PC-9 (cell line): ENCODE measurements around the gene DSTYK. TPM values are rescaled to one million over a fixed set of nuclear protein-coding genes. Genes with fewer than 3 reads are reported as not detected.

Source experiments
- BruUV-seq: library from RNA; stranded (reverse); fragments of 400-500 nt; replicated peaks from 2 replicates; lab custom pipeline; 2021; lab: Mats Ljungman, UMichigan
- CTCF ChIA-PET: fragments of 300-600 bp; sonication (Branson Sonifier 250); formaldehyde crosslinking; loops from one replicate; lab custom pipeline; 2022; ENCODE audit warnings: antibody characterized with exemption; lab: Charles Lee
- POLR2A ChIA-PET: fragments of 300-600 bp; sonication (Branson Sonifier 250); formaldehyde crosslinking; loops from one replicate; lab custom pipeline; 2022; ENCODE audit warnings: antibody characterized with exemption; ENCODE audit not compliant: unreplicated experiment; lab: Charles Lee
- DNase-seq, 2 experiments: peaks; one replicate each; pipeline versions ENCODE4 v3.0.0 to v3.0.0-alpha.2; 2015 to 2022; ENCODE audit warnings: mixed read lengths in 1 of 2
- H2AFZ ChIP-seq: fragments of 200-600 bp; sonication (generic); 2 replicates; pipeline ENCODE4 v1.8.1; 2017; ENCODE audit warnings: antibody characterized with exemption
- H3F3A ChIP-seq: fragments of 200-600 bp; sonication (generic); 2 replicates; pipeline ENCODE4 v1.8.1; 2017; ENCODE audit warnings: antibody characterized with exemption, mild to moderate bottlenecking, low read depth; ENCODE audit not compliant: insufficient read depth
- H3K27ac ChIP-seq: fragments of 200-600 bp; sonication (generic); 2 replicates; pipeline ENCODE4 v1.6.1; 2016; ENCODE audit warnings: mixed run types
- H3K27me3 ChIP-seq: fragments of 200-600 bp; sonication (generic); 2 replicates; pipeline ENCODE4 v1.6.1; 2016; ENCODE audit warnings: low read depth, mixed run types; ENCODE audit not compliant: insufficient read depth
- H3K36me3 ChIP-seq: fragments of 200-600 bp; sonication (generic); 2 replicates; pipeline ENCODE4 v1.6.1; 2016; ENCODE audit warnings: low read depth, mixed run types
- H3K4me1 ChIP-seq: fragments of 200-600 bp; sonication (generic); replicated peaks from 2 replicates; pipeline ENCODE4 v1.6.1; 2016; ENCODE audit warnings: mixed run types; ENCODE audit not compliant: insufficient read depth
- H3K4me2 ChIP-seq: fragments of 200-600 bp; sonication (generic); 2 replicates; pipeline ENCODE4 v1.6.1; 2017; ENCODE audit warnings: mixed run types
- H3K4me3 ChIP-seq: fragments of 200-600 bp; sonication (generic); 2 replicates; pipeline ENCODE4 v1.6.1; 2016; ENCODE audit warnings: mixed run types
- H3K79me2 ChIP-seq: fragments of 200-600 bp; sonication (generic); 2 replicates; pipeline ENCODE4 v1.6.1; 2017; ENCODE audit warnings: low read depth, mixed run types
- H3K9me2 ChIP-seq: fragments of 200-600 bp; sonication (generic); 2 replicates; pipeline ENCODE4 v1.8.1; 2017; ENCODE audit warnings: mild to moderate bottlenecking; ENCODE audit not compliant: insufficient read depth
- H3K9me3 ChIP-seq: fragments of 200-600 bp; sonication (generic); 2 replicates; pipeline ENCODE4 v1.8.1; 2016; ENCODE audit warnings: low read depth; ENCODE audit not compliant: insufficient read depth
- H4K20me1 ChIP-seq: fragments of 200-600 bp; sonication (generic); 2 replicates; pipeline ENCODE4 v1.8.1; 2017; ENCODE audit not compliant: insufficient read depth
- CTCF ChIP-seq: fragments of 200-600 bp; sonication (generic); conservative IDR thresholded peaks from 2 replicates; pipeline ENCODE4 v1.6.1; 2017; ENCODE audit warnings: mixed run types, antibody characterized with exemption, mild to moderate bottlenecking, moderate library complexity
- EZH2 ChIP-seq: fragments of 200-600 bp; sonication (generic); IDR thresholded peaks from 2 replicates; pipeline ENCODE4 v1.8.0; 2017; ENCODE audit warnings: antibody characterized with exemption, low read depth
- intact Hi-C: fragments of 100-400 bp; cut with micrococcal nuclease; formaldehyde crosslinking; loops from one replicate; pipeline ENCODE4 v1.10.0; 2022; ENCODE audit not compliant: unreplicated experiment
- total RNA-seq: library from RNA; stranded (reverse); gene quantifications from 2 replicates; pipeline ENCODE4 v1.2.3, GENCODE V29; 2021

DSTYK gene
- total RNA-seq, 1 experiment from 2014 or later: 8.1 TPM

GRCh38 chr1:205107327-205107726 is 104.2 kb downstream of the DSTYK start:
- H4K20me1 ChIP-seq: no peaks in the 10 kb centered on the region
- CTCF ChIA-PET: no interaction called here
- no peaks in the 10 kb centered on the region for H3K27me3 ChIP-seq
- TF ChIP-seq EZH2 (no peak), CTCF (no peak)
- no peak overlapping the region for H3K27ac ChIP-seq
- no peaks in the 10 kb centered on the region for H3K9me3 ChIP-seq
- peaks cover 29% of the 10 kb centered on the region for H3K36me3 ChIP-seq
- no peaks in the 10 kb centered on the region for H3K79me2 ChIP-seq
- H3K4me3 ChIP-seq: no peak overlapping the region
- intact Hi-C loops: no loop called here
- H2AFZ ChIP-seq: no peak overlapping the region
- no TSS peak for BruUV-seq
- no peaks in the 10 kb centered on the region for H3K9me2 ChIP-seq
- no peak overlapping the region for H3K4me2 ChIP-seq
- 0 out of 2 replicates have a peak, but pooled peaks cover 6% of the 10 kb centered on the region for H3F3A ChIP-seq
- DNase-seq: no peak
- no peaks in the 10 kb centered on the region for H3K4me1 ChIP-seq
- POLR2A ChIA-PET: no interaction called here

- Histone ChIP-seq H3K36me3 (peaks cover 38% of the 10 kb centered on the region), H3K27ac (no peak overlapping the region), H3K4me2 (no peak overlapping the region), H4K20me1 (no peaks in the 10 kb centered on the region), H3K4me3 (no peak overlapping the region), H3K27me3 (no peaks in the 10 kb centered on the region), H2AFZ (no peak overlapping the region), H3K9me3 (no peaks in the 10 kb centered on the region), H3K9me2 (no peaks in the 10 kb centered on the region), H3K79me2 (no peaks in the 10 kb centered on the region), H3F3A (0 out of 2 replicates have a peak, but pooled peaks cover 6% of the 10 kb centered on the region), H3K4me1 (no peaks in the 10 kb centered on the region)
- DNase-seq: no peak
- no TSS peak for BruUV-seq
- ChIA-PET POLR2A (no interaction called here), CTCF (no interaction called here)
- intact Hi-C loops: no loop called here
- TF ChIP-seq EZH2 (no peak), CTCF (no peak)
Observed at GRCh38 chr1:205102404-205102803, 109.1 kb downstream of the DSTYK start.

- Histone ChIP-seq H3F3A (0 out of 2 replicates have a peak, but pooled peaks cover 1% of the 10 kb centered on the region), H3K9me2 (no peaks in the 10 kb centered on the region), H2AFZ (no peak overlapping the region), H3K4me2 (no peak overlapping the region), H3K9me3 (no peaks in the 10 kb centered on the region), H3K36me3 (peaks cover 36% of the 10 kb centered on the region), H3K4me3 (no peak overlapping the region), H3K4me1 (no peaks in the 10 kb centered on the region), H3K27ac (no peak overlapping the region), H3K27me3 (no peaks in the 10 kb centered on the region), H3K79me2 (no peaks in the 10 kb centered on the region), H4K20me1 (no peaks in the 10 kb centered on the region)
- ChIA-PET CTCF (interaction anchor here (0.6 to 0.7 kb wide), 2 partner anchors 44 to 138 kb away, joined by 5 to 13 read pairs; no protein-coding TSS in a partner anchor), POLR2A (no interaction called here)
- intact Hi-C loops: no loop called here
- DNase-seq: no peak
- TF ChIP-seq EZH2 (no peak), CTCF (no peak)
- no TSS peak for BruUV-seq
Observed at GRCh38 chr1:205098242-205098641, 113.3 kb downstream of the DSTYK start.
